Bronchial epithelial cell (primary cell): ENCODE results near the gene OR52M1. TPM values are rescaled to one million over a fixed set of nuclear protein-coding genes. Genes with fewer than 3 reads are reported as not detected.

ENCODE experiments used
- DNase-seq: peaks from one replicate; pipeline ENCODE4 v3.0.0-alpha.2; 2010; ENCODE audit warnings: low read depth
- FAIRE-seq: peaks from 2 replicates; lab custom pipeline; 2011; peaks lifted over from hg19 to GRCh38; lab: Jason Lieb, UNC
- H3K27me3 ChIP-seq: 2 replicates; pipeline ENCODE4 v1.5.1; 2011; ENCODE audit warnings: low read length; ENCODE audit not compliant: control insufficient read depth, insufficient read depth
- H3K36me3 ChIP-seq: 2 replicates; pipeline ENCODE4 v1.5.1; 2011; ENCODE audit warnings: low read length; ENCODE audit not compliant: control insufficient read depth, insufficient read depth
- H3K4me3 ChIP-seq: 2 replicates; pipeline ENCODE4 v1.5.1; 2011; ENCODE audit warnings: mild to moderate bottlenecking, low read depth, low read length, control low read depth
- CTCF ChIP-seq: IDR thresholded peaks from 2 replicates; pipeline ENCODE4 v1.5.1; 2011; ENCODE audit warnings: mild to moderate bottlenecking, moderate library complexity, low read length, control low read depth, inconsistent platforms; ENCODE audit not compliant: insufficient read depth, severe bottlenecking
- total RNA-seq: library from RNA; depleted of rRNA; stranded (reverse); fragments of >200 nt; gene quantifications from 2 replicates; pipeline ENCODE4 v1.2.1, GENCODE V29; 2014

The OR52M1 gene
- total RNA-seq, 1 donor from 2014 or later = not detected

GRCh38 chr11:4511282-4512245 is 33.4 kb upstream of the OR52M1 start:
- TF ChIP-seq CTCF = no peak
- H3K36me3 ChIP-seq = no peaks in the 10 kb centered on the region
- DNase-seq = peak; percentile 15
- no peak for FAIRE-seq
- no peaks in the 10 kb centered on the region for H3K27me3 ChIP-seq
- no peak overlapping the region for H3K4me3 ChIP-seq

GRCh38 chr11:4514196-4514595 is 30.8 kb upstream of the OR52M1 start:
- DNase-seq (no peak), FAIRE-seq (no peak)
- no peaks in the 10 kb centered on the region for H3K36me3 ChIP-seq

GRCh38 chr11:4522339-4522738 is 22.7 kb upstream of the OR52M1 start:
- DNase-seq (no peak), FAIRE-seq (no peak)
- no peak overlapping the region for H3K4me3 ChIP-seq
- no peak for TF ChIP-seq CTCF
- H3K36me3 ChIP-seq = no peaks in the 10 kb centered on the region
- no peaks in the 10 kb centered on the region for H3K27me3 ChIP-seq

More at GRCh38 chr11:4514196-4514595, 30.8 kb upstream of the OR52M1 start:
- Histone ChIP-seq H3K4me3 (no peak overlapping the region), H3K27me3 (no peaks in the 10 kb centered on the region)
- TF ChIP-seq CTCF = no peak

- H3K36me3 ChIP-seq = no peaks in the 10 kb centered on the region
- no peak for FAIRE-seq
- H3K27me3 ChIP-seq = no peaks in the 10 kb centered on the region
- H3K4me3 ChIP-seq = no peak overlapping the region
- no peak for DNase-seq
- TF ChIP-seq CTCF = no peak
Measured at GRCh38 chr11:4522752-4523151, 22.2 kb upstream of the OR52M1 start.

GRCh38 chr11:4523666-4524065 is 21.3 kb upstream of the OR52M1 start:
- FAIRE-seq = no peak

More at GRCh38 chr11:4523666-4524065, 21.3 kb upstream of the OR52M1 start:
- Histone ChIP-seq H3K4me3 (no peak overlapping the region), H3K27me3 (no peaks in the 10 kb centered on the region), H3K36me3 (no peaks in the 10 kb centered on the region)
- TF ChIP-seq CTCF = no peak
- DNase-seq = no peak
